HEK293T (cell line): ENCODE data around the gene ITPK1.

Source experiments
- ARNT ChIP-seq: fragments of 450-650 bp; IDR thresholded peaks from 2 replicates; pipeline ENCODE4 v1.6.1; 2017; ENCODE audit warnings: mild to moderate bottlenecking
- CTBP1 ChIP-seq: fragments of 450-650 bp; IDR thresholded peaks from 2 replicates; pipeline ENCODE4 v1.6.1; 2016; ENCODE audit warnings: borderline replicate concordance
- ELF4 ChIP-seq: fragments of 450-650 bp; IDR thresholded peaks from 2 replicates; pipeline ENCODE4 v1.6.1; 2017; ENCODE audit warnings: antibody characterized with exemption
- FOXA1 ChIP-seq: fragments of 450-650 bp; IDR thresholded peaks from 2 replicates; pipeline ENCODE4 v1.6.1; 2016; ENCODE audit warnings: mild to moderate bottlenecking
- FOXM1 ChIP-seq: fragments of 450-650 bp; IDR thresholded peaks from 2 replicates; pipeline ENCODE4 v1.6.1; 2017; ENCODE audit warnings: mild to moderate bottlenecking, borderline replicate concordance
- HDGF ChIP-seq: fragments of 450-650 bp; IDR thresholded peaks from 2 replicates; pipeline ENCODE4 v1.6.1; 2017; ENCODE audit warnings: antibody characterized with exemption, borderline replicate concordance
- L3MBTL2 ChIP-seq: fragments of 450-650 bp; conservative IDR thresholded peaks from 2 replicates; pipeline ENCODE4 v1.6.1; 2016; ENCODE audit warnings: mild to moderate bottlenecking
- LEF1 ChIP-seq: fragments of 450-650 bp; IDR thresholded peaks from 2 replicates; pipeline ENCODE4 v1.6.1; 2017; ENCODE audit warnings: mild to moderate bottlenecking, borderline replicate concordance
- NFRKB ChIP-seq: fragments of 450-650 bp; IDR thresholded peaks from 2 replicates; pipeline ENCODE4 v1.6.1; 2016; ENCODE audit warnings: mild to moderate bottlenecking, moderate library complexity
- SP1 ChIP-seq: fragments of 450-650 bp; IDR thresholded peaks from 2 replicates; pipeline ENCODE4 v1.6.1; 2017
- SUZ12 ChIP-seq: fragments of 450-650 bp; IDR thresholded peaks from 2 replicates; pipeline ENCODE4 v1.6.1; 2016; ENCODE audit warnings: mild to moderate bottlenecking
- TARDBP ChIP-seq: fragments of 450-650 bp; IDR thresholded peaks from 2 replicates; pipeline ENCODE4 v1.6.1; 2016
- ZNF384 ChIP-seq: fragments of 450-650 bp; IDR thresholded peaks from 2 replicates; pipeline ENCODE4 v1.6.1; 2016
- TF ChIP-seq, protein P1 (sequence below): fragments of 450-650 bp; IDR thresholded peaks from 2 replicates; pipeline ENCODE4 v1.6.1; 2016

DNA sequence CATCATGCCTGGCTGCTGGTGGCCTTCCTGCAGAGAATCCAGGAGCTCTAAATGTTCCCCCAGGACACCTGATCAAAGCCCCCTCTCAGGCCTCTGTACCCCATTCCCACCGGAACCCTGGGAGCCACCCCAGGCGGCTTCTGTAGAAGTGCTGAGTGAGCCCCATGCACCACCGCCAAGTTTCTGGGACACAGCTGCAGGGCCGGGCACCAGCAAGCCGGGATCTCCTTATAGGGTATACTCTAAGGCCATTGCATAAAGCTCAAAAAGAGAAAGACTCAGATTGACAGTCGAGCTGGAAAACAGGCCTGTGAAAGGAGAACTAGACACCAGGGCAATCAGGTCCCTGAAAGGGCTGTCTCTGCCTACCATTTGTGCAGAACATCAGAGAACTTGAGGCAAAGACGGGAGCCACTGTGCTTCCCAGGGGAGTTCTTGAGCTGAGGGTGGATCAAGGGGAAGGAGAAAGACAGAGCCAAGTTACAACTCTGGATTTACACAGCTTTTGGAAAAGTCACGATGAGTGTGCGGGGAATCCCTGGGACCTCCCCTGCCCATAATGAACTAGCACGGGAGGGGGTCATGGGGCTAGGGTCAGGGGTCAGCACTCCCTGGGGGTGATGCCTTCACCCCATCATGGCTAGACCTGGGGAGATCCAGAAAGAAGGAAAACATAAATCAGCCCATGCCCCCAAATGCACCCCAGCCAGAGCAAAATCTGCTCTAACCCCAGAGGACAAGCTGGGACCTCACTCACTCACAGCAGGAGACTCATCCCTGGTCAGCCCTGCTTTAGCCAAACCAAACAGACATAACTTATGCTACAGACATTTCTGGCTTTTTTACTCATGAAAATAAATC, 51.1 kb downstream of the ITPK1 start:
- TF ChIP-seq FOXA1 (no peak), FOXM1 (no peak), TARDBP (no peak), ARNT (no peak), ELF4 (no peak), HDGF (no peak), ZNF384 (no peak), SUZ12 (no peak), L3MBTL2 (no peak), CTBP1 (no peak), LEF1 (no peak), SP1 (no peak), NFRKB (no peak)
- TF ChIP-seq, protein P1, sequence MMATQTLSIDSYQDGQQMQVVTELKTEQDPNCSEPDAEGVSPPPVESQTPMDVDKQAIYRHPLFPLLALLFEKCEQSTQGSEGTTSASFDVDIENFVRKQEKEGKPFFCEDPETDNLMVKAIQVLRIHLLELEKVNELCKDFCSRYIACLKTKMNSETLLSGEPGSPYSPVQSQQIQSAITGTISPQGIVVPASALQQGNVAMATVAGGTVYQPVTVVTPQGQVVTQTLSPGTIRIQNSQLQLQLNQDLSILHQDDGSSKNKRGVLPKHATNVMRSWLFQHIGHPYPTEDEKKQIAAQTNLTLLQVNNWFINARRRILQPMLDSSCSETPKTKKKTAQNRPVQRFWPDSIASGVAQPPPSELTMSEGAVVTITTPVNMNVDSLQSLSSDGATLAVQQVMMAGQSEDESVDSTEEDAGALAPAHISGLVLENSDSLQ = no peak
